GM21528 (cell line): Measurements from ENCODE around the gene TTC16.
"Not testable (repeated sequence)": the region's sequence is repeated elsewhere in the genome, so short reads cannot be mapped to it uniquely, and the experiment has no call there.

Experiments used
- ATAC-seq: cut with Tn5 transposase; IDR thresholded peaks from one replicate; pipeline ENCODE4 v1.9.1; 2021; ENCODE audit warnings: mild to moderate bottlenecking, moderate library complexity; ENCODE audit not compliant: unreplicated experiment, low FRiP score

TTC16 gene

GRCh38 chr9:127739614-127740330, 23.9 kb downstream of the TTC16 start:
- no peak for ATAC-seq

- ATAC-seq, result no peak
Observed at GRCh38 chr9:127741831-127742434, 26.1 kb downstream of the TTC16 start.

GRCh38 chr9:127742435-127743088, 26.7 kb downstream of the TTC16 start:
- ATAC-seq, result no peak

- no peak for ATAC-seq
Observed at GRCh38 chr9:127744398-127745110, 28.7 kb downstream of the TTC16 start.

GRCh38 chr9:127746959-127747569, 31.2 kb downstream of the TTC16 start:
- ATAC-seq, result no peak

GRCh38 chr9:127749090-127749787, 33.4 kb downstream of the TTC16 start:
- no peak for ATAC-seq

GRCh38 chr9:127751269-127752054, 35.6 kb downstream of the TTC16 start:
- ATAC-seq, result no peak

- no peak for ATAC-seq
Observed at GRCh38 chr9:127753148-127753547, 37.3 kb downstream of the TTC16 start.

- ATAC-seq, result no peak
Observed at GRCh38 chr9:127753622-127754021, 37.7 kb downstream of the TTC16 start.

- no peak for ATAC-seq
Observed at GRCh38 chr9:127754099-127755060, 38.5 kb downstream of the TTC16 start.

GRCh38 chr9:127755061-127756060, 39.5 kb downstream of the TTC16 start:
- ATAC-seq, result no peak

- ATAC-seq, result no peak
Observed at GRCh38 chr9:127756233-127756632, 40.4 kb downstream of the TTC16 start.

GRCh38 chr9:127756776-127757175, 40.9 kb downstream of the TTC16 start:
- ATAC-seq, result not testable (repeated sequence)

- no peak for ATAC-seq
Observed at GRCh38 chr9:127758843-127759242, 43.0 kb downstream of the TTC16 start.

- ATAC-seq, result no peak
Observed at GRCh38 chr9:127761061-127761460, 45.2 kb downstream of the TTC16 start.

- ATAC-seq, result no peak
Observed at GRCh38 chr9:127761491-127761956, 45.6 kb downstream of the TTC16 start.

- no peak for ATAC-seq
Observed at GRCh38 chr9:127762111-127762676, 46.3 kb downstream of the TTC16 start.
